GM18526 (cell line): ENCODE results near the gene GAS6.

Experiments used
- POLR2A ChIP-seq: IDR thresholded peaks from 3 replicates; pipeline ENCODE4 v1.6.1; 2011; ENCODE audit not compliant: insufficient read length; ENCODE audit errors: extremely low read depth

The GAS6 gene

DNA sequence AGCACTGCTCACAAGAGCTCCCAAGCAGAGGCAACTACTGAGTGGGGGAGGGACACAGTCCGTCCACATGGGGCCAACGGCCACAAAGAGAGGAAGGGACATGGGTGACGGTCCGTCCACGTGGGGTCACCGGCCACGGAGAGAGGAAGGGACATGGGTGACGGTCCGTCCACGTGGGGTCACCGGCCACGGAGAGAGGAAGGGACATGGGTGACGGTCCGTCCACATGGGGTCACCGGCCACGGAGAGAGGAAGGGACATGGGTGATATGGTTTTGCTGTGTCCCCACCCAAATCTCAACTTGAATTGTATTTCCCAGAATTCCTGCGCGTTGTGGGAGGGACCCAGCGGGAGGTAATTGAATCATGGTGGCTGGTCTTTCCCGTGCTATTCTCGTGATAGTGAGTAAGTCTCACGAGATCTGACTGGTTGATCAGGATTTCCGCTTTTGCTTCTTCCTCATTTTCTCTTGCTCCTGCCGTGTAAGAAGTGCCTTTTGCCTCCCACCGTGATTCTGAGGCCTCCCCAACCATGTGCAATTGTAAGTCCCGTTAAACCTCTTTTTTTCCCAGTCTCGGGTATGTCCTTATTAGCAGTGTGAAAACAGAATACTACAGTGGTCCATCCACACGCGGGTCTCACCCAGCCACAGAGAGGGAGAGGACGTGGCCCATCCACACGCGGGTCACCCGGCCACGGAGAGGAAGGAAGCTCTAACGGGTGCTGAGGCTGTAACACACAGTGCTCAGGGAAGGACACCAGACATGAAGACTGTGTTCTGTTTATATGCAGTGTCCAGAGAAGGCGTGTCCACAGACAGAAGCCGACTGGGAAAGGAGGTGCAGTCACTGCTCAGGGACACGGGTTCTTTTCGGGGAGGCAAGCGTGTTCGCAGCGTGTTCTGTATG is 48.5 kb downstream of the GAS6 start:
- TF ChIP-seq POLR2A = no peak

DNA sequence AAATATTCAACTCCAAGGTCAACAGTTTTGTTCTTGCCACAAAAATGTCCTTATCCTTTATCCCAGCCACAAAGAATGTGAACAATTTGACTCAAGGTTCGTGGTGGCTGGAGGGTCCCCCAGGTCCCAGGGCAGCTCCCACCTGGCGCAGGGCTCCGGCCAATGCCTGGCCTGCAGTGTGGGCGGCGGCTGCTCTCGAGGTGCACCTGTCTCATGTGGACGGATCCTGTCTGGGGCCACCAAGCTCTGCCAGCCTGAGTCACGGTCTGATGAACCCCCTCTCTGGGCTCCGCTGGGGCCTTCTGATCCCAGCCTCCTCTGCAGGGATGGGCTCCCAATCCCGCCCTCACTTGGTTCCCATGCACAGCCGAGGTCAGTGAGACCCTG is 49.4 kb downstream of the GAS6 start:
- TF ChIP-seq POLR2A = no peak

DNA sequence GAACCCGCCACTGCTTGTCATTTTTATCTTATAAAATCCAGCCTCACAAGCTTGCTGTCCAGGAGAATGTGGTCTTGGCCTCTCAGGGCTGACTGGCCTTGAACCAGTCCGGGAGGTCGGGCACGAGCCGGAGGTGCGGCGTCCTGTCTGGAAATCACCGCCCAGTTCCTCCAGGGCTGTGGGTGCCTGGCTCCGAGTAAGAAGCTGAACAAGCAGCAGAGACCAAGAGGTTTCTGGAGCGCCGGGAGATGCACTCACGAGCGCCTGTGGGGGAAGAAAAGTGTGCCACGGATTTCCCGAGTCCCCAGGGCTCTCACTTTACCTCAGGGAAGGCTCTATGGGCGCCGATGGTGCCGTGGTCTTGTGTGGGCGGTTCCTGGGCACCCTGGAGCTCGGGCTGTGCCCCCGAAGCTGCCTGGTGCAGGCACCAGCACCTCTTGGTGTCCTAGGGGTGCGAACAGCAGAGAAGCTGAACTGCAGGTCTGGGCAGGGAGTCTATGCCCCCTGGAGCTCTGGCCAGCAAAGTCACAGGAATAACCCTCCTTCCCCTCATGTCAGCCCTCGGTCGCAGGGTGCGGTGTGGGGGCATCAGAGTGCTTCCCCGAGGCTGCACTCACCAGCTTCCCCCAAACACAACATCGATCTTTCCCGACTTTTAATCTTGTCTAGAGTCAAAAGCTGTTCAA is 50.0 kb downstream of the GAS6 start:
- no peak for TF ChIP-seq POLR2A

DNA sequence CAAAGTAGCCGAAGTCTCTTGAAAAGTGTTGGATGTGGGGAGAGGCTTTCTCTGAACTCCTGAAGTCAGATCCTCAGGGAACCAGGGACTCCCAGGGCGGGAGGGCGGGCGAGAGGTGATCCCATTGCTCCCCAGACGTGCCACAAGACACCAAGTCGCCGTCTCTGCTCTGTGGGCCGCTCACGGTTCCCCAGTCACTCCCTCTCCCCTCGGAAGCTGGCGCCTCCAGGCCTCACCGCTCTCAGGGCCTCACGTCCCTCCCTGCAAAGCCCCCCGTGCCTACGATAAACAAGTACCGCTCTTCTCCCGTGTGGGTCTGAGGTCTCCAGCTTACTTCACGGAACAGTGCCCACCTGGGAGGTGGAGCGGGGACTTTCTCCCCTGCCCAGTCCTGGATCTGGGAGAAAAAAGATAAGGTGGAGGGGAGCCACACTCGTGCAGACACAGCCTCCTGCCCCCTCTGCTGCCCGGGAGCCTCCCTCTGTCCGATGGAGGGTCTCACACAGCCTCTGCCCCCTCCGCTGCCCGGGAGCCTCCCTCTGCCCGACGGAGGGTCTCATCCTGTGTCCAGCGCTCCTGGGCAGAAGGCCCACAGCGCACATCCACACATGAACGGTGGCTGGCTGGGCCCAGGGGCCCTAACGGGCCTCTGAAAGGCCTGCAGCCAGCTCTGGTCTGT is 50.7 kb downstream of the GAS6 start:
- no peak for TF ChIP-seq POLR2A

DNA sequence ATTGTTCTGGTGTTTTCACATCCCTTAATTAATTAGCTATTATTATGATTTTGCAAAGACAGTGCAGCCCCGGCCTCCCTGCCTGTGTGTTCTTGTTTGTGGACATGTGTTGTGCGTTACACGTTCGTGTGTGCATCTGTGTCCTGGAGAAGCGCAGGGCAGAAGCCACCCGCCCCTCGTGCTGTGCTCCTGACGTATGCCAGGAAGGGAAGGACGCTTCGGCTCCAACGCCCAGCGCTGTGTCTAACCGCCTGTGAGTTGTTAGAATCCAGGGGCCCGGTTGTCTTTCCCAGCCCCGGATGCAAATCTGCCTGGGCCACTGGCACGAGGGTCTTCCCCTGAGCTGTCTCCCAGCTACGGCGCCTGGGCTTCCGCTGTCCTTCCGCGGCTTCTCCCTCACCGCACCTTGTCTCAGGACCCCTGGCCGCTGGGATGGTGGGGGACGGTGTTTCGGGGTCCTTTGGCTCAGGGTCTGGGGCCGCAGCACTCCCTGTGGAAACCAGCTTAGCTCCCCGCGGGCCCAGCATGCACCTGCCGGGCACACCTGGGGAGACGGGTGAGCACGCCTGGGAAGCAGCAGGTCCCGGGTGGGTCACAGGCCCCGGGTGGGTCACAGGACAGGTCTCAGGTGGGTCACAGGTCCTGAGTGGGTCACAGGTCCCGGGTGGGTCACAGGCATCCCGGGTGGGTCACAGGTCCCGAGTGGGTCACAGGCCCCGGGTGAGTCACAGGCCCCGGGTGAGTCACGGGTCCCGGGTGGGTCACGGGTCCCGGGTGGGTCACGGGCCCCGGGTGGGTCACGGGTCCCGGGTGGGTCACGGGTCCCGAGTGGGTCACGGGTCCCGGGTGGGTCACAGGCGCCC is 51.5 kb downstream of the GAS6 start:
- no peak for TF ChIP-seq POLR2A

DNA sequence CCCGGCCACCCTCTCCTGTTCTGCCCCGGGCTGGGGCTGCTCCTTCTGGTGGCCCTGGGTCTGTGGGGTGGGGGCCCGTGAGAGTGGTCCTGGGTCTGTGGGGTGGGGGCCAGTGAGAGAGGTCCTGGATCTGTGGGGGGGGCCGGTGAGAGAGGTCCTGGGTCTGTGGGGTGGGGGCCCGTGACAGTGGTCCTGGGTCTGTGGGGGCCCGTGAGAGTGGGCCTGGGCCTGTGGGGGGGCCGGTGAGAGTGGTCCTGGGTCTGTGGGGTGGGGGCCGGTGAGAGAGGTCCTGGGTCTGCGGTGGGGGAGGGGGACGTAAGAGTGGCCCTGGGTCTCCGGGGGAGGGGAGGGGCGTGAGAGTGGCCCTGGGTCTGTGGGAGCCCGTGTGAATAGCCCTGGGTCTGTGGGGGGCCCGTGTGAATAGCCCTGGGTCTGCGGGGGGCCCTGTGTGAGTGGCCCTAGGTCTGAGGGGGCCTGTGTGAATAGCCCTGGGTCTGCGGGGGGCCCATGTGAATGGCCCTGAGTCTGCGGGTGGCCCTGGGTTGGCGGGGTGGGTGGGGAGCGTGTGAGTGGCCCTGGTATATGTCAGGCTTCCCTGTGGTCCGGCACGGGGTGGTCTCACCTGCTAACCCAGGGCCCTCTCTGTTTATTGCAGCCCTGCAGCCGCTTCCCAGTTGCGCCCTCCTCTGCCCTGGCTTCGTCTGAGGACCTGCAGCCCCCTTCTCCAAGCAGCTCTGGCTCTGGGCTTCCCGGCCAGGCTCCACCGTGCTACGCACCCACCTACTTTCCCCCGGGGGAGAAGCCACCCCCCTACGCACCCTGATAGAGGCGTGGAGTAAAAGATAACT is 52.6 kb downstream of the GAS6 start:
- TF ChIP-seq POLR2A = no peak

DNA sequence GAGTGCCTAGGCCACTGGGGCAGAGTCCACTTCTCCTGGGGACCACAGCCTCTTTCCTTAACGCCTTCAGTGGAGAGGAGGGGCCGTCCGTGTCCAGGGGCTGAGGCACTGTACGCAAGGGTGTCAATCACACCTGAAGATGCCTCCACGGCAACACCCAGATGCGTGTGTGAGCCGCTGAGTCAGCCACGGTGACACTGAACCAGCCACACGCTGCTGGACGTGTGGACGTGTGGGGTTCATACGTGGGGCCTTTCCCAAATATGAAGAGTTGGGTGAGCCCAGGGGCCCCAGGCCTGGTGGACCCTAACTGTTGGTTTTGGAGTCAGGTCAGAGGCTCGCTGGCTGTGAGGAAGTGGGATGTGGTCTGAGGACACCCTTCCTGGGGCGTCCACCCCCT is 53.2 kb downstream of the GAS6 start:
- TF ChIP-seq POLR2A = no peak

DNA sequence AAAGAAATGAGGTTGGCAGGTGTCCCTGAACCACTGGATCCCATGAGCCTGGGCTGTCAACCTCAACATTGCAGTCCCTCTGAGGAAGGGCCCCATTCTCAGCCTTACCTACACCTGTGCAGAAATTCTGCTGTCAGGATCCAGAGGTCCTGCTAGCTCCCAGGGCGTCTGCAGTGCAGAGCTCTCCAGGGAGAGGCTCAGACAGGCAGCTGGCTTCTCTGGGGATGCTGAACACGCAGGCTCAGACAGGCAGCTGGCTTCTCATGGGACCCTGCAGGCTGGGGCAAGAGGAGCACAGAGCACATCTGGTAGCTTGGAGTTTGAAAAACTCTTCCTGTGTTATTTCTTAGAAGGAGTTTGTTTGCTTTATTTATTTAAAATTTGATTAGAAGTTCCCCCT is 53.9 kb downstream of the GAS6 start:
- TF ChIP-seq POLR2A = no peak

DNA sequence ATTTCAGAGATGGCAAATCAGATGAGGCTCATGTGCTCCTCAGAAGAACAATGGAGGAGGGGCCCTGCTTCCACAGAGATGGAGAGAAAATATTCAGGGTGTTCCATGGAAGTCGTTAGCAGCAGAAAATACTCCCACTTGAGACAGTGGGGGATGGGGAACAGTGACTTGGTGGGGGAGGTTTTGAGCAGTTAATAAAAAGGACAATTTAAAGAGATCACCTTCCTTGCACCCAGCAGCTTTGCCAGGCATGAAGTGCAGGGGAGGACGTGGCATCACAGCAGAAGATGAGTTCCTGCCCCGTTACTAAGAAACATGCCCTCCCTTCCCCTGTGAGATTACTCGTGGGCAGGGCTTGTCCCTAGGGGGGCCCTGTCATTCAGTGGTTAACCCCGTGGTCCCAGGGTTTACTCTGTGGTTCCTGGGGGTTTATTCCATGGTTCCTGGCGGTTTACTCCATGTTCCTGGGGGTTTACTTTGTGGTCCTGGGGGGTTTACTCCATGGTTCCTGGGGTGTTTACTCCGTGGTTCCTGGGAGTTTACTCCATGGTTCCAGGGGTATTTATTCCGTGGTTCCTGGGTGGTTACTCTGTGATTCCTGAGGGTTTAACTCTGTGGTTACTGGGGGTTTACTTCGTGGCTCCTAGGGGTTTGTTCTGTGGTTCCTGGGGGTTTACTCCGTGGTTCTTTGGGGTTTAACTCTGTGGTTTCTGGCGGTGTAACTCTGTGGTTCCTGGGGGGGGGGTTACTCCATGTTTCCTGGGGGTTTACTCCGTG is 55.6 kb downstream of the GAS6 start:
- no peak for TF ChIP-seq POLR2A

DNA sequence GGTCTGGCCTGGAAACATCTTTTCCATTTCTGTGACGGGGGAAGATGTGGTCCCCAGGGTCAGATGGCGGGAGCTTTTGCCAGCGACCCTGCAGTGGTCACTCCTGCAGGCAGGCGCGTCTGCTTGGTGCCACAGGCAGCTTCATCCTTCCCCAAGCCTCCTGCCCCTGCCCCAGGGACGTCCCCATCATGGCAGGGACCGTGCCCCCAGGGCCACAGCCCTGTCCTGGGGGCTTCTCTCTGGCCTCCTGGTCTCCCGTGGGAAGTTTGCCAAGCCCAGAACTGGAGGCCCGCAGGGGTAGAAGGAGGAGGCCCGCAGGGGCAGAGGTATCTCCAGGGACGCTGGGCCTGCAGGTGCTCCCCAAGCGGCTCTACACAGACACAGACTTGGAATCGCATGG is 57.4 kb downstream of the GAS6 start:
- TF ChIP-seq POLR2A = no peak

DNA sequence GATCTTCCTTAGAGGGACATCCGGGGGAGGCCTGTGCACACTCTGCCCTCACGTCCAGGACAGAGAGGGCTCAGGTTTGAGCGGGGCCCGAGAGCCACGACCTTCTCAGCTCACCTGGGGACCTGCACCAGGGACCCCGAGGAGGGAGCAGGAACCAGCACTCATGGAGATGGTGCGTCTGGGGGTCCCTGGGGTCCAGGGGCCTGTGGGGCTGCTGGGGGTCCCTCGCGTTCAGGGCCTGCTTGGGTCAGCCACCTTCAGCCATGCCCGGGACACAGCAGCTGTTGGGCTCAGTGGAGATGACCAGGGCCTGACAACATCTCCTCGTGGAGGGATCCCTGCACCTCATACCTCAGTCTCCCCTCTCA is 57.8 kb downstream of the GAS6 start:
- no peak for TF ChIP-seq POLR2A

DNA sequence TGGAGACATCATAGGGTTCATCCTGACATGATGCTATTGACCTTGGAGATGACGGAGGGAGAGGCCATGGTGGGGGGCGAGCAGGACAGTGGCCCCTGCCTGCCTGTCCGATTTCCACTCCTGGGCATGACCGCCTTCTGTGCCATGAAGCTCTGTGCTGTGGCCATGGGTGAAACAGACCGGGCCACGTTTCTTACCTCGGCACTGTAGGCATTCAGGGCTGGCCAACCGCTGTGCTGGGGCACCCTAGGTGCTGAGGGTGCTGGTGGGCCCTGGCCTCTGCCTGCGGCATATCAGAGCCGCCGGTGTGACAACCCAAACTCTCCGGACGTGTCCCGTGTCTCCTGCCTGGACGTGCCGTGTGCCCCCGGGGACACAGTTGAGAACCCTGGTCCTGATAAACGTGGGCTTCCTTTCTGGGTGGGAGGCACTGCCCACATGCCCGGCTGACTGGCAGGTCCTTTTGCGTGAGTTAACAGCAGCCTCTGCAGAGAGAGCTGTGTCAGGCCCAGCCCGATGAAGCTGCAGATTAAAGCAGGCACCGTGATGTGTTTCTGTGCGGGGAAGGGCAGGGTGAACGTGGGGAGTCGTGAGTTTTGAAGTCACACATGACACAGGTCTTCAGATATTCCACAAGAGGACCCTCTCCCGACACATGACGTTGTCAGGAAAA is 58.3 kb downstream of the GAS6 start:
- TF ChIP-seq POLR2A = no peak
